NB4 (cell line): ENCODE measurements around the gene NT5C1A.

Source experiments
- DNase-seq: peaks from one replicate; pipeline ENCODE4 v3.0.0; 2010; ENCODE audit warnings: low read depth
- H3K4me3 ChIP-seq: one replicate; pipeline ENCODE4 v1.5.1; 2011; ENCODE audit warnings: mild to moderate bottlenecking, low read depth, low read length, moderate library complexity
- CTCF ChIP-seq: IDR thresholded peaks from one replicate; pipeline ENCODE4 v1.5.1; 2012; ENCODE audit warnings: low read depth, low read length
- MAX ChIP-seq: IDR thresholded peaks from 2 replicates; pipeline ENCODE4 v1.6.1; 2011; ENCODE audit warnings: low read depth, low read length
- MYC ChIP-seq: IDR thresholded peaks from 2 replicates; pipeline ENCODE4 v1.6.1; 2011; ENCODE audit warnings: low read depth, low read length
- POLR2A ChIP-seq: IDR thresholded peaks from 2 replicates; pipeline ENCODE4 v1.6.1; 2011; ENCODE audit warnings: mild to moderate bottlenecking; ENCODE audit not compliant: insufficient read length; ENCODE audit errors: extremely low read depth

NT5C1A gene

GRCh38 chr1:39711966-39712340, 40.0 kb upstream of the NT5C1A start:
- H3K4me3 ChIP-seq, result no peak overlapping the region
- DNase-seq, result no peak
- no peak for TF ChIP-seq MAX
- TF ChIP-seq MYC, result no peak
- TF ChIP-seq POLR2A, result no peak
- TF ChIP-seq CTCF, result no peak

- H3K4me3 ChIP-seq, result no peak overlapping the region
- DNase-seq, result no peak
- TF ChIP-seq CTCF (no peak), POLR2A (no peak), MAX (no peak), MYC (no peak)
Observed at GRCh38 chr1:39711104-39711965, 39.4 kb upstream of the NT5C1A start.

- DNase-seq, result no peak
- no peak overlapping the region for H3K4me3 ChIP-seq
- TF ChIP-seq MAX (no peak), MYC (no peak), POLR2A (no peak), CTCF (no peak)
Observed at GRCh38 chr1:39707506-39707905, 35.6 kb upstream of the NT5C1A start.

GRCh38 chr1:39704757-39705156, 32.9 kb upstream of the NT5C1A start:
- no peak for DNase-seq
- TF ChIP-seq POLR2A, result no peak
- TF ChIP-seq CTCF, result no peak
- no peak for TF ChIP-seq MAX
- TF ChIP-seq MYC, result no peak
- no peak overlapping the region for H3K4me3 ChIP-seq

GRCh38 chr1:39701049-39701439, 29.1 kb upstream of the NT5C1A start:
- TF ChIP-seq POLR2A, result no peak
- no peak for DNase-seq
- no peak overlapping the region for H3K4me3 ChIP-seq

- no peak for TF ChIP-seq CTCF
- no peak for DNase-seq
Observed at GRCh38 chr1:39700348-39700747, 28.4 kb upstream of the NT5C1A start.

More at GRCh38 chr1:39700348-39700747, 28.4 kb upstream of the NT5C1A start:
- H3K4me3 ChIP-seq, result no peak overlapping the region
